ENCODE data around the gene TMEM100. TPM values are rescaled to one million over a fixed set of nuclear protein-coding genes. Genes with fewer than 3 reads are reported as not detected.

The TMEM100 gene
- total and polyA plus RNA-seq, 2 donors (not counting 1 experiment from before 2014, with no cell fraction given): not detected

GRCh38 chr17:55728833-55729232 lies 6.2 kb upstream of the TMEM100 start:
- DNase-seq (no peak), ATAC-seq (ENCODE audit: low read depth) (no peak)
- H3K4me2 ChIP-seq (replicated peaks; ENCODE audit: low read depth, low read length, poor library complexity, severe bottlenecking): no peak overlapping the region
- no peaks in the 10 kb centered on the region for H3K79me2 ChIP-seq (ENCODE audit: control insufficient read depth, insufficient read depth, low read length)
- H3K4me3 ChIP-seq (ENCODE audit: control extremely low read depth in 1 of 5, extremely low read depth in 1 of 5, insufficient read depth in 1 of 5, low read depth in 2 of 5, low read length in 4 of 5): no peak overlapping the region
- H3K27me3 ChIP-seq (replicated peaks in 1 of 4; ENCODE audit: control extremely low read depth in 1 of 4, control insufficient read depth in 3 of 4, insufficient read depth in 4 of 4, low read length in 3 of 4): peaks cover 0 to 8% (median 3%) of the 10 kb centered on the region in 4 experiments
- H3K4me1 ChIP-seq (ENCODE audit: control insufficient read depth in 2 of 2, insufficient read depth in 2 of 2, low read length in 2 of 2): peaks cover 0 to 5% of the 10 kb centered on the region in 2 donors
- no peak overlapping the region for H3K9ac ChIP-seq (ENCODE audit: low read length)
- H3K27me3 Mint-ChIP-seq: peaks cover 28% of the 10 kb centered on the region
- H3K27ac ChIP-seq (ENCODE audit: low read length in 2 of 2): no peak overlapping the region
- ChIA-PET CTCF (interaction anchor here (1.8 kb wide), 1 partner anchor 11 kb away, joined by 6 read pairs; no protein-coding TSS in a partner anchor), POLR2A (no interaction called here)
- TF ChIP-seq, protein P1, sequence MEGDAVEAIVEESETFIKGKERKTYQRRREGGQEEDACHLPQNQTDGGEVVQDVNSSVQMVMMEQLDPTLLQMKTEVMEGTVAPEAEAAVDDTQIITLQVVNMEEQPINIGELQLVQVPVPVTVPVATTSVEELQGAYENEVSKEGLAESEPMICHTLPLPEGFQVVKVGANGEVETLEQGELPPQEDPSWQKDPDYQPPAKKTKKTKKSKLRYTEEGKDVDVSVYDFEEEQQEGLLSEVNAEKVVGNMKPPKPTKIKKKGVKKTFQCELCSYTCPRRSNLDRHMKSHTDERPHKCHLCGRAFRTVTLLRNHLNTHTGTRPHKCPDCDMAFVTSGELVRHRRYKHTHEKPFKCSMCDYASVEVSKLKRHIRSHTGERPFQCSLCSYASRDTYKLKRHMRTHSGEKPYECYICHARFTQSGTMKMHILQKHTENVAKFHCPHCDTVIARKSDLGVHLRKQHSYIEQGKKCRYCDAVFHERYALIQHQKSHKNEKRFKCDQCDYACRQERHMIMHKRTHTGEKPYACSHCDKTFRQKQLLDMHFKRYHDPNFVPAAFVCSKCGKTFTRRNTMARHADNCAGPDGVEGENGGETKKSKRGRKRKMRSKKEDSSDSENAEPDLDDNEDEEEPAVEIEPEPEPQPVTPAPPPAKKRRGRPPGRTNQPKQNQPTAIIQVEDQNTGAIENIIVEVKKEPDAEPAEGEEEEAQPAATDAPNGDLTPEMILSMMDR (IDR thresholded peaks at IDR 0.05): no peak
- no peak for TF ChIP-seq EZH2 (IDR thresholded peaks at IDR 0.05; ENCODE audit: borderline replicate concordance, insufficient read depth, low read depth, low read length, poor library complexity, severe bottlenecking)
- H3K27ac Mint-ChIP-seq: no peak overlapping the region
- H3K9me3 ChIP-seq (ENCODE audit: control extremely low read depth in 1 of 3, control insufficient read depth in 2 of 3, insufficient read depth in 1 of 3, low read length in 2 of 3): no peaks in the 10 kb centered on the region
- no peaks in the 10 kb centered on the region for H3K36me3 ChIP-seq (replicated peaks in 1 of 2; ENCODE audit: control extremely low read depth in 1 of 2, control insufficient read depth in 1 of 2, extremely low read depth in 1 of 2, insufficient read depth in 2 of 2, low read length in 1 of 2)
- H3K4me3 Mint-ChIP-seq: no peak overlapping the region
- H3K9me3 Mint-ChIP-seq (ENCODE audit: insufficient read depth): no peaks in the 10 kb centered on the region
- intact Hi-C loops (cut with micrococcal nuclease): no loop called here
- H3K4me1 Mint-ChIP-seq: peaks cover 4% of the 10 kb centered on the region
- no peak overlapping the region for H2AFZ ChIP-seq (ENCODE audit: insufficient read depth, low read depth, low read length, poor library complexity, severe bottlenecking)
- WGBS (ENCODE audit: insufficient coverage): 93% methylated on average over 5 of the region's 5 CpGs
- H4K20me1 ChIP-seq (ENCODE audit: control insufficient read depth, insufficient read depth, low read length, poor library complexity, severe bottlenecking): no peaks in the 10 kb centered on the region

GRCh38 chr17:55728361-55728760 lies 5.7 kb upstream of the TMEM100 start:
- POLR2A ChIA-PET: no interaction called here
- ATAC-seq (ENCODE audit: low read depth): no peak
- Mint-ChIP-seq H3K9me3 (ENCODE audit: insufficient read depth) (no peaks in the 10 kb centered on the region), H3K4me3 (no peak overlapping the region), H3K27me3 (peaks cover 25% of the 10 kb centered on the region), H3K4me1 (peaks cover 4% of the 10 kb centered on the region), H3K27ac (no peak overlapping the region)
- H2AFZ ChIP-seq (ENCODE audit: insufficient read depth, low read depth, low read length, poor library complexity, severe bottlenecking): no peak overlapping the region
- H4K20me1 ChIP-seq (ENCODE audit: control insufficient read depth, insufficient read depth, low read length, poor library complexity, severe bottlenecking): no peaks in the 10 kb centered on the region
- H3K4me3 ChIP-seq (ENCODE audit: control extremely low read depth in 1 of 5, extremely low read depth in 1 of 5, insufficient read depth in 1 of 5, low read depth in 2 of 5, low read length in 4 of 5): no peak overlapping the region
- intact Hi-C loops (cut with micrococcal nuclease): no loop called here
- H3K9me3 ChIP-seq (ENCODE audit: control extremely low read depth in 1 of 3, control insufficient read depth in 2 of 3, insufficient read depth in 1 of 3, low read length in 2 of 3): no peaks in the 10 kb centered on the region
- no peaks in the 10 kb centered on the region for H3K36me3 ChIP-seq (replicated peaks in 1 of 2; ENCODE audit: control extremely low read depth in 1 of 2, control insufficient read depth in 1 of 2, extremely low read depth in 1 of 2, insufficient read depth in 2 of 2, low read length in 1 of 2)
- H3K9ac ChIP-seq (ENCODE audit: low read length): no peak overlapping the region
- peaks cover 0 to 5% of the 10 kb centered on the region in 2 donors for H3K4me1 ChIP-seq (ENCODE audit: control insufficient read depth in 2 of 2, insufficient read depth in 2 of 2, low read length in 2 of 2)
- CTCF ChIA-PET: interaction anchor here (1.8 kb wide), 1 partner anchor 10 kb away, joined by 6 read pairs; no protein-coding TSS in a partner anchor
- no peak for DNase-seq
- TF ChIP-seq, protein P1 (IDR thresholded peaks at IDR 0.05): no peak
- no peak for TF ChIP-seq EZH2 (IDR thresholded peaks at IDR 0.05; ENCODE audit: borderline replicate concordance, insufficient read depth, low read depth, low read length, poor library complexity, severe bottlenecking)
- no peak overlapping the region for H3K27ac ChIP-seq (ENCODE audit: low read length in 2 of 2)
- no peaks in the 10 kb centered on the region for H3K79me2 ChIP-seq (ENCODE audit: control insufficient read depth, insufficient read depth, low read length)
- no peak overlapping the region for H3K4me2 ChIP-seq (replicated peaks; ENCODE audit: low read depth, low read length, poor library complexity, severe bottlenecking)
- 87% methylated on average over 3 of the region's 5 CpGs for WGBS (ENCODE audit: insufficient coverage)
- peaks cover 0 to 8% (median 3%) of the 10 kb centered on the region in 4 experiments for H3K27me3 ChIP-seq (replicated peaks in 1 of 4; ENCODE audit: control extremely low read depth in 1 of 4, control insufficient read depth in 3 of 4, insufficient read depth in 4 of 4, low read length in 3 of 4)

All from B cell (primary cell).